ENCODE measurements around the gene ARHGEF12.

GRCh38 chr11:120494595-120494994, 158.4 kb downstream of the ARHGEF12 start:
- TF ChIP-seq YY1 (IDR thresholded peaks at IDR 0.05; ENCODE audit: insufficient read depth, insufficient read length): no peak
- TF ChIP-seq ZNF274 (IDR thresholded peaks at IDR 0.05; ENCODE audit: low read depth, low read length): no peak

Measured in NT2/D1 (cell line).